CD14-positive monocyte (primary cell): ENCODE results near the gene BAIAP2L2. TPM values are rescaled to one million over a fixed set of nuclear protein-coding genes. Genes with fewer than 3 reads are reported as not detected.

ENCODE experiments used
- DNase-seq, 3 donors: peaks; one replicate each; pipeline ENCODE4 v3.0.0-alpha.2; 2011 to 2022
- H2AFZ ChIP-seq: 2 replicates; pipeline ENCODE4 v1.6.0; 2012; ENCODE audit warnings: mild to moderate bottlenecking, low read depth, low read length, inconsistent platforms; ENCODE audit not compliant: insufficient read depth, poor library complexity, severe bottlenecking
- H3K27ac ChIP-seq, 2 donors: 1 replicate in 1 of 2; 2 replicates in 1 of 2; pipeline ENCODE4 v1.5.1; 2012 to 2013; ENCODE audit warnings: low read length in 2 of 2, control low read depth in 1 of 2, inconsistent platforms in 1 of 2, low read depth in 1 of 2, mild to moderate bottlenecking in 1 of 2
- H3K27me3 ChIP-seq, 2 donors: one replicate each; pipeline versions ENCODE4 v1.6.0 to v1.6.1; 2011 to 2013; ENCODE audit warnings: low read length in 2 of 2; ENCODE audit not compliant: control insufficient read depth in 2 of 2, insufficient read depth in 2 of 2
- H3K36me3 ChIP-seq, 2 donors: replicated peaks in 1 of 2; 1 replicate in 1 of 2; 2 replicates in 1 of 2; pipeline versions ENCODE4 v1.5.1 to v1.6.1; 2012 to 2013; ENCODE audit warnings: low read length in 2 of 2, control low read depth in 1 of 2, inconsistent platforms in 1 of 2, mild to moderate bottlenecking in 1 of 2; ENCODE audit not compliant: insufficient read depth in 2 of 2, control insufficient read depth in 1 of 2
- H3K4me1 ChIP-seq, 2 donors: 1 replicate in 1 of 2; 2 replicates in 1 of 2; pipeline versions ENCODE4 v1.5.1 to v1.6.1; 2012 to 2013; ENCODE audit warnings: low read length in 2 of 2, control low read depth in 1 of 2, inconsistent platforms in 1 of 2, mild to moderate bottlenecking in 1 of 2, moderate library complexity in 1 of 2; ENCODE audit not compliant: insufficient read depth in 2 of 2, control insufficient read depth in 1 of 2
- H3K4me2 ChIP-seq: replicated peaks from 2 replicates; pipeline ENCODE3; 2012; ENCODE audit warnings: low read length, moderate library complexity, mild to moderate bottlenecking; ENCODE audit not compliant: poor library complexity, severe bottlenecking; ENCODE audit errors: extremely low read depth
- H3K4me3 ChIP-seq, 3 experiments: fragments of 200-600 bp in 1 of 3; sonication (generic) in 1 of 3; replicated peaks in 1 of 3; 1 replicate in 2 of 3; 2 replicates in 1 of 3; pipeline ENCODE4 v1.5.1; 2011 to 2013; ENCODE audit warnings: low read length in 3 of 3, mild to moderate bottlenecking in 3 of 3, control low read depth in 2 of 3, low read depth in 2 of 3, inconsistent platforms in 1 of 3, moderate library complexity in 1 of 3
- H3K79me2 ChIP-seq: 2 replicates; pipeline ENCODE4 v1.6.0; 2012; ENCODE audit warnings: mild to moderate bottlenecking, control low read depth, inconsistent platforms, low read length, moderate library complexity; ENCODE audit not compliant: insufficient read depth
- H3K9ac ChIP-seq: 2 replicates; pipeline ENCODE4 v1.6.0; 2017; ENCODE audit warnings: low read length, mild to moderate bottlenecking; ENCODE audit not compliant: insufficient read depth, poor library complexity, severe bottlenecking
- H3K9me3 ChIP-seq, 2 donors: replicated peaks in 1 of 2; 1 replicate in 1 of 2; 2 replicates in 1 of 2; pipeline versions ENCODE4 v1.5.1 to v1.6.1; 2012 to 2013; ENCODE audit warnings: low read length in 2 of 2, control low read depth in 1 of 2; ENCODE audit not compliant: control insufficient read depth in 1 of 2, insufficient read depth in 1 of 2
- H4K20me1 ChIP-seq: 2 replicates; pipeline ENCODE4 v1.6.0; 2012; ENCODE audit warnings: mild to moderate bottlenecking, low read length, control low read depth, moderate library complexity; ENCODE audit not compliant: insufficient read depth
- H3K27ac Mint-ChIP-seq, 7 donors: one replicate each; pipeline ENCODE4 v1.8.0; 2020; ENCODE audit warnings: mild to moderate bottlenecking in 7 of 7, mixed read lengths in 7 of 7, moderate library complexity in 6 of 7, inconsistent platforms in 2 of 7
- H3K27me3 Mint-ChIP-seq, 3 donors: one replicate each; pipeline ENCODE4 v1.8.0; 2021 to 2022; ENCODE audit warnings: low read depth in 3 of 3, mild to moderate bottlenecking in 3 of 3, mixed read lengths in 3 of 3, moderate library complexity in 3 of 3, inconsistent platforms in 1 of 3
- H3K36me3 Mint-ChIP-seq, 2 donors: one replicate each; pipeline ENCODE4 v1.8.0; 2020; ENCODE audit warnings: mixed read lengths in 2 of 2, inconsistent platforms in 1 of 2, mild to moderate bottlenecking in 1 of 2
- H3K4me1 Mint-ChIP-seq: one replicate; pipeline ENCODE4 v1.8.0; 2020; ENCODE audit warnings: mild to moderate bottlenecking, mixed read lengths
- H3K4me3 Mint-ChIP-seq, 2 donors: one replicate each; pipeline ENCODE4 v1.8.0; 2020; ENCODE audit warnings: mild to moderate bottlenecking in 2 of 2, mixed read lengths in 2 of 2, moderate library complexity in 1 of 2
- H3K9me3 Mint-ChIP-seq, 7 donors: one replicate each; pipeline ENCODE4 v1.8.0; 2020 to 2022; ENCODE audit warnings: mixed read lengths in 7 of 7, mild to moderate bottlenecking in 6 of 7, moderate library complexity in 6 of 7, inconsistent platforms in 2 of 7
- WGBS: methylation state at CpG from one replicate; pipeline ENCODE4 v1.1.5; 2013; ENCODE audit warnings: missing lambda C conversion rate; ENCODE audit not compliant: insufficient coverage; 5-methylcytosine and 5-hydroxymethylcytosine counted together
- intact Hi-C, 2 donors: fragments of 100-400 bp; cut with micrococcal nuclease; formaldehyde crosslinking; loops; one replicate each; pipeline versions ENCODE4 v1.15.0 to v1.15.1; 2023
- polyA plus RNA-seq, 3 donors: library from polyadenylated mRNA; depleted of rRNA in 1 of 3; unstranded in 2 of 3; stranded (reverse) in 1 of 3; fragments of 300-500 nt in 2 of 3; fragments of >200 nt in 1 of 3; fragmentation: Illumina TruSeq in 2 of 3; gene quantifications; 1 replicate in 2 of 3; 2 replicates in 1 of 3; pipeline ENCODE4 v1.2.3, GENCODE V29; 2012 to 2021
- TF ChIP-seq, protein P1 (sequence below): fragments of 200-600 bp; IDR thresholded peaks from one replicate; pipeline ENCODE4 v1.8.0; 2022; ENCODE audit warnings: antibody characterized with exemption, mild to moderate bottlenecking

The BAIAP2L2 gene
- polyA plus RNA-seq, 3 donors = 0.11 TPM; not detected in 2

DNA sequence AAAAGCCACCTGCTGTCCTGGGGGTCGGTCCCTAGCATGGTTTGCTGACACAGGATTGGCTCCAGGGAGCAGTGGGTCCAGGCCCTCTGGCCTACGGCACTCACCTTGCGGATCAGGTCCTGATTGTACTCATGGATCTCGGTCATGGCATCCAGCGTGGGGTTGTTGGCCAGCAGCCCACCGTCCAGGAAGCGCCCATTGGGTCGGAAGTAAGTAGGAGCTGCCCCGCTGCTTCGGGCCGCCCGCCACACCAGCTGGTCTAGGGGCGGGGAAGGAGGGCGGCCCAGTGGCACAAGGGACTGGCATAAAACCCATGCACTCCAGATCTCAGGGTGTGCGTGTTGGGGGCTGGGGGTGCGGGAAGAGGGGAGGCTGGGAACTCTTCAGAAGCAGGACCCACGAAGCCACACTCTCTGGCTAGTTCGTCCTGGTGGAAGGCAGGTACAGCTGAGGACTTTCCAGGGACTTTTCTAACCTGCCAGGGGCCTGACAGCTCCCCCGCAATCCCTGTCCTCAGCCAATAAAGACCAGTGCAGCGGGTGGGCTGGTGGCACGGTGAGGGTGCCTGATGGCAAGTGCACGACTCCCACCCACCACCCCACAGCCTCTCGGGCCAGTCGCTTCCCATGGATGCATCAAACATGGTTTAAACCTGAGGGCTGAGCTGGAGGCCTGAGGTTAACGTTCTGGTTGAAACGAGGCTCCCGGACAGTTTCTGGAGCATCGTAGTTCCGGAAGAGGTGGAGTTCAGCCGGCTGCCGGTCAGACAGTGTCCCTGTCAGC, 5.1 kb upstream of the BAIAP2L2 start:
- Histone ChIP-seq H3K36me3 (no peaks in the 10 kb centered on the region), H3K4me2 (no peak overlapping the region), H3K4me3 (no peak overlapping the region), H3K27ac (no peak overlapping the region), H3K4me1 (no peaks in the 10 kb centered on the region), H4K20me1 (no peaks in the 10 kb centered on the region), H3K9me3 (no peaks in the 10 kb centered on the region), H3K27me3 (no peaks in the 10 kb centered on the region), H2AFZ (no peak overlapping the region), H3K79me2 (no peaks in the 10 kb centered on the region), H3K9ac (no peak overlapping the region)
- TF ChIP-seq, protein P1, sequence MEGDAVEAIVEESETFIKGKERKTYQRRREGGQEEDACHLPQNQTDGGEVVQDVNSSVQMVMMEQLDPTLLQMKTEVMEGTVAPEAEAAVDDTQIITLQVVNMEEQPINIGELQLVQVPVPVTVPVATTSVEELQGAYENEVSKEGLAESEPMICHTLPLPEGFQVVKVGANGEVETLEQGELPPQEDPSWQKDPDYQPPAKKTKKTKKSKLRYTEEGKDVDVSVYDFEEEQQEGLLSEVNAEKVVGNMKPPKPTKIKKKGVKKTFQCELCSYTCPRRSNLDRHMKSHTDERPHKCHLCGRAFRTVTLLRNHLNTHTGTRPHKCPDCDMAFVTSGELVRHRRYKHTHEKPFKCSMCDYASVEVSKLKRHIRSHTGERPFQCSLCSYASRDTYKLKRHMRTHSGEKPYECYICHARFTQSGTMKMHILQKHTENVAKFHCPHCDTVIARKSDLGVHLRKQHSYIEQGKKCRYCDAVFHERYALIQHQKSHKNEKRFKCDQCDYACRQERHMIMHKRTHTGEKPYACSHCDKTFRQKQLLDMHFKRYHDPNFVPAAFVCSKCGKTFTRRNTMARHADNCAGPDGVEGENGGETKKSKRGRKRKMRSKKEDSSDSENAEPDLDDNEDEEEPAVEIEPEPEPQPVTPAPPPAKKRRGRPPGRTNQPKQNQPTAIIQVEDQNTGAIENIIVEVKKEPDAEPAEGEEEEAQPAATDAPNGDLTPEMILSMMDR = no peak
- intact Hi-C loops = loop anchor here (2.0 to 5.0 kb wide), 2 partner anchors 112 to 113 kb away; no protein-coding TSS in a partner anchor
- H3K36me3 Mint-ChIP-seq = no peaks in the 10 kb centered on the region
- no peak overlapping the region for H3K27ac Mint-ChIP-seq
- no peaks in the 10 kb centered on the region for H3K9me3 Mint-ChIP-seq
- no peak for DNase-seq
- peaks cover 0 to 1% (median 1%) of the 10 kb centered on the region in 3 donors for H3K27me3 Mint-ChIP-seq
- H3K4me3 Mint-ChIP-seq = no peak overlapping the region
- H3K4me1 Mint-ChIP-seq = no peaks in the 10 kb centered on the region
- 98% methylated on average over 23 of the region's 31 CpGs for WGBS

DNA sequence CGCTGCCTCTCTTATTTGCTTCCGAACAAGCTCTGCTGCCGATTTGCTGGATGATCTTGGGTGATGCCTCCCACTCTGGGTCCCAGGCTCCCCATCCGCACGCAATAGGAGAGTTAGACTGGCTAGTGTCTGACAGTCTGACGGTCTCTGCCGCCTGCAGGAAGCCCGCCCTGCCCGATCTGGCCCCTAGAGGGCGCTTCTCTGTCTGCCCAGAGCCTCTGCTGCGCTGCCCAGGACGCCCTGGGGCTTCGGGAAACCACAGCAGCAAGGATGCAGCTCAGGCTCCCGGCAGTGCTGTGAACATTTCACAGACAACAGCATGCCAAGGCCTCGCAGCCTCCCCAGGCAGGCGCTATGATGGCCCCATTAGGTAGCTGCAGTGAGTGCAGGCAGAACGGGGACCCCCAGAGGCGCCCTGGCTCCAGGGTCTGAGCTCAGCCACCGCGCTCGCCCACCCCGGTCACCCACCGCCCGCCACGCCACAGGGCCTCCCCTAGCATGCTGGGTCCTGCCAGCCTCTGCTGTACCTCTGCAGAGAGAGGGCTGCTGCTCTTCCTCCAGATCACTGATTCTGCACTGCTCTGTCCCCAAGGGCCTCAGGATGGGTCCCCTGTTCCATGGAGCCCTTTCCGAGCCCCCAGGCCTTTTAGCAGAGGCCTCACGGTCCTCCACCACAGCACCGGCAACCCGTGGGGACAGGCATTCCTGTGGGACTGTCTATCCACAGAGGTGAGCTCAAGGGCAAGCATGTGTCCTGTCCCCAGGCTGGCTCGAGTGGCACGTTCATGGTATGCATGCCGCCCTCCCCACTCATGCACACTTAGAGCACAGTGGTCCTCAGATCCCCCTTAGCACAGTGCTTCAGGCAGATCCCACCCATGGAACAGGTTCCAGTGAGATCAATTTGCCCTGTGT, 4.3 kb upstream of the BAIAP2L2 start:
- H3K9me3 ChIP-seq = no peaks in the 10 kb centered on the region
- peak overlapping the region; percentile 0 for H2AFZ ChIP-seq
- no peak overlapping the region for H3K9ac ChIP-seq
- no peaks in the 10 kb centered on the region for H4K20me1 ChIP-seq
- Mint-ChIP-seq H3K4me1 (no peaks in the 10 kb centered on the region), H3K9me3 (peaks cover 0 to 1% (median 0%) of the 10 kb centered on the region in 7 donors), H3K4me3 (no peak overlapping the region), H3K27me3 (peaks cover 1% of the 10 kb centered on the region in 3 donors), H3K36me3 (no peaks in the 10 kb centered on the region), H3K27ac (no peak overlapping the region)
- intact Hi-C loops = loop anchor here (2.0 to 5.0 kb wide), 4 partner anchors 42 to 238 kb away; no protein-coding TSS in a partner anchor
- no peaks in the 10 kb centered on the region for H3K79me2 ChIP-seq
- no peak overlapping the region for H3K4me3 ChIP-seq
- H3K4me2 ChIP-seq = no peak overlapping the region
- WGBS = 63% methylated on average over 31 of the region's 32 CpGs
- H3K27me3 ChIP-seq = no peaks in the 10 kb centered on the region
- H3K4me1 ChIP-seq = no peaks in the 10 kb centered on the region
- H3K27ac ChIP-seq = no peak overlapping the region
- TF ChIP-seq, protein P1 = peak; percentile 87
- no peaks in the 10 kb centered on the region for H3K36me3 ChIP-seq
- peak; percentile 67 to 77 (median 73) for DNase-seq
